Right lobe of liver (tissue), 6 donors: ENCODE data around the gene SEL1L. TPM values are rescaled to one million over a fixed set of nuclear protein-coding genes. Genes with fewer than 3 reads are reported as not detected.

Experiments used
- ATAC-seq, 4 donors: fragments of 200-7000 bp; cut with Tn5 transposase; one replicate each; pipeline ENCODE4 v1.9.1; 2020; ENCODE audit warnings: mild to moderate bottlenecking in 4 of 4, moderate library complexity in 4 of 4
- DNase-seq, 3 donors: peaks; one replicate each; pipeline ENCODE4 v3.0.0-alpha.2; 2020
- H3K27ac ChIP-seq, 3 donors: fragments of 200-600 bp; one replicate each; pipeline ENCODE4 v1.8.0; 2022
- H3K27me3 ChIP-seq, 2 donors: fragments of 200-600 bp; one replicate each; pipeline ENCODE4 v1.8.0; 2022
- H3K36me3 ChIP-seq, 4 donors: fragments of 200-600 bp; sonication (generic) in 1 of 4; one replicate each; pipeline versions ENCODE4 v1.5.1 to v1.8.0; 2017 to 2022; ENCODE audit warnings: control low read depth in 1 of 4
- H3K4me1 ChIP-seq, 4 donors: fragments of 200-600 bp; sonication (generic) in 1 of 4; one replicate each; pipeline versions ENCODE4 v1.5.1 to v1.8.0; 2017 to 2022; ENCODE audit warnings: control low read depth in 1 of 4
- H3K4me3 ChIP-seq, 3 donors: fragments of 200-600 bp; one replicate each; pipeline ENCODE4 v1.8.0; 2022
- H3K9me3 ChIP-seq, 4 donors: fragments of 200-600 bp; sonication (generic) in 1 of 4; one replicate each; pipeline versions ENCODE4 v1.5.1 to v1.8.0; 2017 to 2022; ENCODE audit warnings: control low read depth in 1 of 4
- CTCF ChIP-seq, 4 donors: fragments of 200-600 bp in 3 of 4; fragments of 450-650 bp in 1 of 4; IDR thresholded peaks; one replicate each; pipeline versions ENCODE4 v1.5.1 to v1.8.0; 2016 to 2022; ENCODE audit warnings: antibody characterized with exemption in 4 of 4, mild to moderate bottlenecking in 2 of 4
- POLR2A ChIP-seq: fragments of 450-650 bp; IDR thresholded peaks from one replicate; pipeline ENCODE4 v1.6.1; 2017; ENCODE audit warnings: antibody characterized with exemption, mild to moderate bottlenecking
- WGBS: methylation state at CpG from one replicate; pipeline ENCODE4 v1.1.6; 2018; ENCODE audit warnings: low coverage, low lambda C conversion rate; ENCODE audit not compliant: insufficient coverage; ENCODE audit errors: missing lambda C conversion rate; 5-methylcytosine and 5-hydroxymethylcytosine counted together
- intact Hi-C, 2 donors: fragments of 100-400 bp; cut with DNase I; formaldehyde crosslinking; loops; one replicate each; pipeline versions ENCODE4 v1.11.2 to v1.14.1; 2022
- total RNA-seq, 6 experiments: library from RNA; depleted of rRNA in 2 of 6; stranded (reverse); fragments of >200 nt in 2 of 6; fragmentation: NEBNext Ultra II Directional in 3 of 6; extraction: Animal tissue kit (Norgen Biotek cat#: 25700) in 3 of 6; gene quantifications; one replicate each; pipeline versions ENCODE4 v1.1.0 to v1.2.4, GENCODE V29; 2016 to 2023
- donor health status: DM: no; HTN: yes; CAD: no.
- donor health status: DM: no; HTN: no; CAD: no.
- donor health status: DM: no; HTN: no; CAD: no.
- donor health status: DM: no; HTN: yes; CAD: no.
- donor health status: DM: no; HTN: yes; CAD: no.

The SEL1L gene
- total RNA-seq, 6 experiments from 2014 or later = 60.7 to 146 (median 123) TPM

DNA sequence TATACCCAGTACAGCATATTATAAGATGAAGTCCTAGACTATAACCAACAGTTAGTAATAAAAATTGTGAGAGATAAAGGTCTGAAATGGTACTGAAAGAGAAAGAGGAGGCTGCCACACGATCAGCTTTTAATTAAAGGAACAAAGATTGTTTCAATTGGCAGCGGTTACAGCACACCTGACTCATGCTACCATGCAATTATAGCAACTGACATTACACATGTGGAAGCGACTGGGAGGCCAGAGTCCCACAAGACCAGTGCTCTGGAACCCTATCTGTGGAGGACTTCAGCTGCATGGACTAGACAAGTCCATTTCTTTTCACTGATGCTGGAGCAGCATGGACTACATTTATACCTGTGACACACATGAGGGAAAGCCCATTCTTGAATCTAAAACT, 55.2 kb downstream of the SEL1L start:
- no peak overlapping the region for H3K4me3 ChIP-seq
- no peaks in the 10 kb centered on the region for H3K27me3 ChIP-seq
- TF ChIP-seq POLR2A (no peak), CTCF (IDR thresholded peaks at IDR 0.05) (no peak)
- H3K9me3 ChIP-seq = no peaks in the 10 kb centered on the region
- peak in 1 of 4 donors; percentile 15 for ATAC-seq
- H3K4me1 ChIP-seq = no peaks in the 10 kb centered on the region
- 71% methylated on average over 2 of the region's 3 CpGs for WGBS
- DNase-seq = no peak
- peaks cover 0 to 86% (median 37%) of the 10 kb centered on the region in 4 donors for H3K36me3 ChIP-seq
- intact Hi-C loops = no loop called here
- H3K27ac ChIP-seq = no peak overlapping the region

DNA sequence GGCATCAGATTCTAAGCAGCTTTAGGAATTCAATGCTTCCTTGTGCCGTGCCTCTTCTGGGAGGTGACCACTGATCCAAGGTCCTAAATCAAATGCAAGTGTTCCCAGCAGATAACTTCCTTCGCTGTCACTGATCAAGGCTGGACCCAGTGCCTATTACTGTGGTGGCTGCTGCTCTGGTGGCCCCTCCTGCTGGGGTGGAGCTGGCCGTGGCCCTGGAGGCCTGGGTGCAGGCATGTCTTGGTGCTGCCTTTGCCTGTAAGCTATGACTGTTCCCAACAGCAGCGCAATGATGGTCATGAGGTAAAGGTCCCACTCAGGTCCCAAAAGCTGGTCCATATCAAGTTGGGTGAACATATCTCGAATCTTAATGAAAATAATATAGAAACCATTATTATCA, 56.8 kb downstream of the SEL1L start:
- ATAC-seq = peak in 1 of 4 donors; percentile 48
- peaks cover 0 to 83% (median 35%) of the 10 kb centered on the region in 4 donors for H3K36me3 ChIP-seq
- no peak for TF ChIP-seq POLR2A
- TF ChIP-seq CTCF (IDR thresholded peaks at IDR 0.05) = no peak
- no peak for DNase-seq
- no peak overlapping the region for H3K4me3 ChIP-seq
- no peaks in the 10 kb centered on the region for H3K9me3 ChIP-seq
- no peaks in the 10 kb centered on the region for H3K4me1 ChIP-seq
- H3K27ac ChIP-seq = no peak overlapping the region
- H3K27me3 ChIP-seq = no peaks in the 10 kb centered on the region
- WGBS = 94% methylated on average over 3 of the region's 5 CpGs
- intact Hi-C loops = no loop called here

GRCh38 chr14:81474685-81475324, 58.8 kb downstream of the SEL1L start:
- Histone ChIP-seq H3K4me1 (no peaks in the 10 kb centered on the region), H3K27me3 (no peaks in the 10 kb centered on the region), H3K27ac (no peak overlapping the region), H3K9me3 (no peaks in the 10 kb centered on the region), H3K36me3 (peaks cover 0 to 67% (median 27%) of the 10 kb centered on the region in 4 donors), H3K4me3 (no peak overlapping the region)
- WGBS = 85% methylated on average over 4 of the region's 5 CpGs
- DNase-seq = no peak
- TF ChIP-seq POLR2A = no peak
- no peak for TF ChIP-seq CTCF (IDR thresholded peaks at IDR 0.05)
- intact Hi-C loops = no loop called here
- ATAC-seq = no peak

GRCh38 chr14:81474148-81474492, 59.5 kb downstream of the SEL1L start:
- TF ChIP-seq POLR2A = no peak
- no peak for TF ChIP-seq CTCF (IDR thresholded peaks at IDR 0.05)
- no peak for DNase-seq
- Histone ChIP-seq H3K9me3 (no peaks in the 10 kb centered on the region), H3K27me3 (no peaks in the 10 kb centered on the region), H3K4me3 (no peak overlapping the region), H3K4me1 (no peaks in the 10 kb centered on the region), H3K27ac (no peak overlapping the region), H3K36me3 (peaks cover 0 to 60% (median 21%) of the 10 kb centered on the region in 4 donors)
- 38% methylated on average over 2 of the region's 2 CpGs for WGBS
- intact Hi-C loops = no loop called here
- no peak for ATAC-seq
